SK-N-SH treated with all-trans-retinoic acid at 6 μM for 48 hours (cell line): Measurements from ENCODE around the gene MAPK4.

Experiments
- ATAC-seq: fragments of 200-7000 bp; cut with Tn5 transposase; 3 replicates; pipeline ENCODE4 v1.9.1; 2020; ENCODE audit warnings: mild to moderate bottlenecking, moderate library complexity
- ARNTL ChIP-seq: fragments of 450-650 bp; formaldehyde crosslinking; IDR thresholded peaks from 2 replicates; pipeline ENCODE4 v1.5.0; 2020; ENCODE audit warnings: low read depth, mild to moderate bottlenecking, moderate library complexity, borderline replicate concordance
- BACH2 ChIP-seq: fragments of 250-450 bp; sonication (Bioruptor Pico); IDR thresholded peaks from 2 replicates; pipeline ENCODE4 v1.9.0; 2021; ENCODE audit warnings: mild to moderate bottlenecking, borderline replicate concordance
- CREB5 ChIP-seq: fragments of 250-450 bp; sonication (Bioruptor Pico); IDR thresholded peaks from 2 replicates; pipeline ENCODE4 v1.5.1; 2020; ENCODE audit warnings: low read depth, mild to moderate bottlenecking, moderate library complexity
- CSDC2 ChIP-seq: fragments of 250-450 bp; sonication (Bioruptor Pico); IDR thresholded peaks from 2 replicates; pipeline ENCODE4 v1.5.0; 2020; ENCODE audit warnings: mild to moderate bottlenecking, moderate library complexity
- CSRNP3 ChIP-seq: fragments of 250-450 bp; sonication (Bioruptor Pico); IDR thresholded peaks from 2 replicates; pipeline ENCODE4 v1.5.1; 2021; ENCODE audit warnings: mild to moderate bottlenecking, moderate library complexity
- GLIS3 ChIP-seq: fragments of 250-450 bp; sonication (Bioruptor Pico); IDR thresholded peaks from 2 replicates; pipeline ENCODE4 v1.5.0; 2020; ENCODE audit warnings: mild to moderate bottlenecking, moderate library complexity
- ISL1 ChIP-seq: fragments of 250-450 bp; sonication (Bioruptor Pico); IDR thresholded peaks from 2 replicates; pipeline ENCODE4 v2.1.2; 2022; ENCODE audit warnings: mild to moderate bottlenecking, moderate library complexity
- OSR1 ChIP-seq: fragments of 250-450 bp; sonication (Bioruptor Pico); IDR thresholded peaks from 2 replicates; pipeline ENCODE4 v1.8.0; 2022; ENCODE audit warnings: moderate library complexity, mild to moderate bottlenecking, inconsistent platforms
- PATZ1 ChIP-seq: fragments of 250-450 bp; sonication (Bioruptor Pico); IDR thresholded peaks from 2 replicates; pipeline ENCODE4 v1.8.0; 2020; ENCODE audit warnings: mild to moderate bottlenecking, moderate library complexity, borderline replicate concordance
- RARB ChIP-seq: fragments of 250-450 bp; sonication (Bioruptor Pico); IDR thresholded peaks from 2 replicates; pipeline ENCODE4 v1.8.0; 2021; ENCODE audit warnings: mild to moderate bottlenecking, moderate library complexity
- SNAI2 ChIP-seq: fragments of 250-450 bp; sonication (Bioruptor Pico); IDR thresholded peaks from 2 replicates; pipeline ENCODE4 v1.5.0; 2020; ENCODE audit warnings: mild to moderate bottlenecking, moderate library complexity
- TCF4 ChIP-seq: fragments of 250-450 bp; sonication (Bioruptor Pico); IDR thresholded peaks from 2 replicates; pipeline ENCODE4 v1.8.0; 2021; ENCODE audit warnings: mild to moderate bottlenecking, moderate library complexity, borderline replicate concordance
- TOX ChIP-seq: fragments of 250-450 bp; sonication (Bioruptor Pico); IDR thresholded peaks from 2 replicates; pipeline ENCODE4 v1.8.0; 2021; ENCODE audit warnings: mild to moderate bottlenecking, moderate library complexity, borderline replicate concordance
- TSHZ2 ChIP-seq: fragments of 250-450 bp; sonication (Bioruptor Pico); IDR thresholded peaks from 2 replicates; pipeline ENCODE4 v1.5.0; 2020; ENCODE audit warnings: mild to moderate bottlenecking, moderate library complexity
- ZC3H10 ChIP-seq: fragments of 250-450 bp; sonication (Bioruptor Pico); IDR thresholded peaks from 2 replicates; pipeline ENCODE4 v1.5.1; 2021; ENCODE audit warnings: mild to moderate bottlenecking, moderate library complexity
- ZFP3 ChIP-seq: fragments of 250-450 bp; sonication (Bioruptor Pico); IDR thresholded peaks from 2 replicates; pipeline ENCODE4 v1.5.0; 2020; ENCODE audit warnings: mild to moderate bottlenecking, moderate library complexity
- ZFP30 ChIP-seq: fragments of 450-650 bp; formaldehyde crosslinking; IDR thresholded peaks from 2 replicates; pipeline ENCODE4 v1.5.0; 2022; ENCODE audit warnings: mild to moderate bottlenecking, moderate library complexity
- ZNF70 ChIP-seq: fragments of 450-650 bp; formaldehyde crosslinking; IDR thresholded peaks from 2 replicates; pipeline ENCODE4 v1.5.0; 2020; ENCODE audit warnings: mild to moderate bottlenecking, moderate library complexity
- ZNF8 ChIP-seq: fragments of 450-650 bp; formaldehyde crosslinking; IDR thresholded peaks from 2 replicates; pipeline ENCODE4 v1.5.0; 2020; ENCODE audit warnings: mild to moderate bottlenecking, moderate library complexity

MAPK4 gene

GRCh38 chr18:50707855-50708469 is 148.1 kb downstream of the MAPK4 start:
- TF ChIP-seq TCF4 (no peak), ISL1 (no peak), SNAI2 (CRISPR knock-in tag) (no peak), GLIS3 (no peak)
- no peak for ATAC-seq

GRCh38 chr18:50709193-50709592 is 149.3 kb downstream of the MAPK4 start:
- TF ChIP-seq ZNF8 (CRISPR knock-in tag) (no peak), GLIS3 (no peak), ARNTL (CRISPR knock-in tag) (no peak), SNAI2 (CRISPR knock-in tag) (no peak), CSDC2 (no peak), BACH2 (CRISPR knock-in tag) (no peak), CSRNP3 (no peak), ZC3H10 (CRISPR knock-in tag) (no peak)
- no peak for ATAC-seq

GRCh38 chr18:50711386-50711785 is 151.5 kb downstream of the MAPK4 start:
- TF ChIP-seq CREB5 (CRISPR knock-in tag) (no peak), PATZ1 (CRISPR knock-in tag) (no peak), TOX (CRISPR knock-in tag) (no peak), SNAI2 (CRISPR knock-in tag) (no peak), RARB (CRISPR knock-in tag) (no peak), TCF4 (no peak), ARNTL (CRISPR knock-in tag) (no peak), CSRNP3 (no peak), ZNF70 (CRISPR knock-in tag) (no peak)

GRCh38 chr18:50715919-50716318 is 156.0 kb downstream of the MAPK4 start:
- ATAC-seq, result no peak
- TF ChIP-seq CSDC2, result no peak
- peak; percentile 86 for TF ChIP-seq ZFP3 (CRISPR knock-in tag)

More at GRCh38 chr18:50711386-50711785, 151.5 kb downstream of the MAPK4 start:
- ATAC-seq, result no peak

- no peak for ATAC-seq
- no peak for TF ChIP-seq OSR1 (CRISPR knock-in tag)
- TF ChIP-seq GLIS3, result no peak
- no peak for TF ChIP-seq TCF4
- TF ChIP-seq ZFP3 (CRISPR knock-in tag), result no peak
- TF ChIP-seq TSHZ2 (CRISPR knock-in tag), result no peak
- no peak for TF ChIP-seq BACH2 (CRISPR knock-in tag)
- TF ChIP-seq CSDC2, result no peak
- no peak for TF ChIP-seq ZNF8 (CRISPR knock-in tag)
- TF ChIP-seq ISL1, result no peak
- no peak for TF ChIP-seq ARNTL (CRISPR knock-in tag)
- TF ChIP-seq ZC3H10 (CRISPR knock-in tag), result no peak
- no peak for TF ChIP-seq ZFP30 (CRISPR knock-in tag)
Observed at GRCh38 chr18:50716902-50717301, 157.0 kb downstream of the MAPK4 start.
